NCI-H82 (cell line): ENCODE data around the gene EMB.
"Not testable (repeated sequence)": the region's sequence is repeated elsewhere in the genome, so short reads cannot be mapped to it uniquely, and the experiment has no call there.

Source experiments
- DNase-seq: peaks from one replicate; lab custom pipeline; 2025; lab: John Stamatoyannopoulos, UW

The EMB gene

DNA sequence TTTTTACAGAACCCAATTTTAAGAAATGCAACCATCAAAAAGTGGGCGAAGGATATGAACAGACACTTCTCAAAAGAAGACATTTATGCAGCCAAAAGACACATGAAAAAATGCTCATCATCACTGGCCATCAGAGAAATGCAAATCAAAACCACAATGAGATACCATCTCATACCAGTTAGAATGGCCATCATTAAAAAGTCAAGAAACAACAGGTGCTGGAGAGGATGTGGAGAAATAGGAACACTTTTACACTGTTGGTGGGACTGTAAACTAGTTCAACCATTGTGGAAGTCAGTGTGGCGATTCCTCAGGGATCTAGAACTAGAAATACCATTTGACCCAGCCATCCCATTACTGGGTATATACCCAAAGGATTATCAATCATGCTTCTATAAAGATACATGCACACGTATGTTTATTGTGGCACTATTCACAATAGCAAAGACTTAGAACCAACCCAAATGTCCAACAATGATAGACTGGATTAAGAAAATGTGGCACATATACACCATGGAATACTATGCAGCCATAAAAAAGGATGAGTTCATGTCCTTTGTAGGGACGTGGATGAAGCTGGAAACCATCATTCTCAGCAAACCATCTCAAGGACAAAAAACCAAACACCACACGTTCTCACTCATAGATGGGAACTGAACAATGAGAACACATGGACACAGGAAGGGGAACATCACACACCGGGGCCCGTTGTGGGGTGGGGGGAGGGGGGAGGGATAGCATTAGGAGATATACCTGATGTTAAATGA lies 19.7 kb downstream of the EMB start:
- not testable (repeated sequence) for DNase-seq

DNA sequence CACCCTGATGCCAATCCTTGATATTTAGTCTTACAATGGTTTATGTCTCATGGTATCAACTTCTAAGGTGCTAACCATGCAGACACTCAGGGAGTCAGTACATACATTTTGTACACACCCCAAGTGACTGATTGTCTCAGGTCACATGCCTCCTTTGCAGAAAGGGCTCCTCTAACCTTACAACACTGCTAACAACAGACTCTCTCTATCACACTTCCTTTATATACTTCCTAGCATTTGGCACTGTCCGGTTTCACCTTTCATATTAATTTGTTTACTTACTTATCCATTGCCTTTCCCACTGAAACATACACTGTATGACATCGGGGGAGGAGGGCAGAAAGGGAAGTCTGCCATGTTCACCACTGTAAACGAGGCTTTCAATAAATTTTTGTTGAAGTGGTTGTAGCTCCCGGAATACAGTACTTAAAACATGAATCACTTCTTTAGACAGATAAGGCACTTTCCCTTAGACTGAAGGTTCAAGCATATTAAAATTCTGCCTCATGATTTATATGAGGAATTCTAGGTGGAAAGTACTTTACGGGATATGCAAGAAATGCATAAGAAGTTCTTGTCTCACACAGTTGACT lies 20.6 kb downstream of the EMB start:
- no peak for DNase-seq

DNA sequence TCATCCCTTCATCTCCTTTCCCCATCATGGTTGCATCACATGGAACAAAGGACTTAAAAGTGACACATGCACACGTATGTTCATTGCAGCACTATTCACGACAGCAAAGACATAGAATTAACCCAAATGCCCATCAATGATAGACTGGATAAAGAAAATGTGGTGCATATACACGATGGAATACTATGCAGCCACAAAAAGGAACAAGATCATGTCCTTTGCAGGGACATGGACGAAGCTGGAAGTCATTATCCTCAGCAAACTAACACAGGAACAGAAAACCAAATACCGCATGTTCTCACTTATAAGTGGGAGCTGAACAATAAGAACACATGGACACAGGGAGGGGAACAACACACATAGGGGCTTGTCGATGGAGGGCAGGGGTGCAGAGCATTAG lies 21.4 kb downstream of the EMB start:
- DNase-seq, result not testable (repeated sequence)

- not testable (repeated sequence) for DNase-seq
These were observed 24.5 kb downstream of the EMB start for GRCh38 chr5:50416637-50417036.

GRCh38 chr5:50415912-50416311 lies 25.2 kb downstream of the EMB start:
- DNase-seq, result no peak

DNA sequence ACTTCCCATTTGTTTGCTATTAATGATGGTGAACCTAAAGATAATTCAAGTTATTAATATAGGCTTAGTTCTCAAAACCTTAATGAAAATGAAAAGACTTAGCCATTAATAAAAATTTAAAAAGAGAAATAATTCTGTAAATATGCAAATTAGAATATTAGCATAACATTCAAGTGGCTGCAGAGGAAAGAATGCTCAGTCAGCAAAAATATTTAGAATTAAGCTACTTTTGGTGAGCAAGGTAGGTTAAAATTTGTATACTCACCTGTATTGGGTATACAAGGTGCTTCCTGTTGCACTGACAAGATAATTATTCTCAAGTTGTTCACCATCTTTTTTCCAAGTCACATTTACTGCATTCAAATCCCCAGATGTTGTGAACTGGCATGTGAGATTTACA lies 30.2 kb downstream of the EMB start:
- DNase-seq, result not testable (repeated sequence)

DNA sequence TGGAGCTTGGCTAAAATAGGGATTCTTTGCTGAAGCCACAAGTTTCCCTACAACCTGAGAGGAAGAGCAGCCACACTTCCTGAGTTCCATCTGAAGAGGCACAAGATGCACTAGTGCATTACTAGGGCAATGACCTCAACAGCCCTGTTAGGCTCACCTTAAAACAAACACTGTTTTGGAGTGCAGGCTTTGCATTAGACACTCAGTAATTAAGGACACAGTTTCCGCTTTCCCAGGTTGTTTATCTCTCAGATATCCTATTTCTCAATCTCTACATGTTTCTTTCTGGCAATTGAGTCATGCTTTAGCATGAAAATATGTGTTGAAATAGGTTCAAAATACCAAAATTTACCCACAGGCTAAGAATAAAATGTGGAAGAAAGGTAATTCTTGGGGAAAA lies 34.2 kb downstream of the EMB start:
- DNase-seq, result no peak

DNA sequence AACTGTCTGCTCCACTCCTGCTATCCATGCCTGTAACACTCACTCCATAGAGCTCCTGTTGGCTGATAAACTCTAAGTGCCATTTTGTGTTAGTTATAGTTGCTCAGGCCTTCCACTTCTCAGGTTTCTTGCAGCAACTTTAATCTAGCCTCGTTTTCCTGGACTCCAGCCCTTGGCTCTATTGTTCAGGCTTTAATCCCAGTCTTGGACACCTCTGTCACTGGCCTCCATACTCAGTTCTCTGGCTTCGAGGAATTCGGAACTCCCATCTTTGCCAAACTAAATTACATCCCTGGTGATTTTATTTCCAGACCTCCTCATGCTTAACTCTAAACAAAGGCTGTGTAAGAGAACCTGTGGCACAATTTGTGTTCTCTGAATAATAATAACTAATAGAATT lies 39.8 kb downstream of the EMB start:
- no peak for DNase-seq

DNA sequence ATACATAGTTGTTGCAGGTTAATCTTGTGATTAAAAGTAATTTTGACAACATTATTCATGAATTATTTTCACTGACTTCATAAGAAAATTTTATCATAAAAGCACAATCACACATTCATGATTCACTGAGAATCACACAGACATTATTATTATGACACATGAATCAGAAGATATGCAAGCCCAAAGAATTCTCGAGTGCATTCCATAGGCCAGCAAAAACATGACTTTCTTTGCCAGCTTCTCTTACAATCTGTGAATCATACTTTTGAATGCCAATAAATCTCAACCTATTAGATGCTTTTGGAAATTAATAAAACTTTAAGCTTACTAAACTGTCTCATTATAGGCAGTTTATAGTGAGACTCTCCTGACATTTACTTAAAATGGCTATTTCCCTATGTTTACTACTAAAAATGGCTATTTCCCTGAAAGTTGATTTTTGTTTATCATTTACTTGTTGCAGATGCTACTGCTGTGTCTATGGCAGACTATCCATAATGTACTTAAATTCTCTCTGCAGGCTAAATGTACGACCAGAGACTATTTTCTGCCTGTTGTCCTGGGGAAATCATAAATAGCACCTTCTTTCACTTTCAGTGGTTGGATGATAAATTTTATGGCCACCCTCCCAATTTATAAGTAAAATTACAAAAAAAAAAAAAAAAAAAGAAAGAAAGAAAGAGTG lies 47.0 kb downstream of the EMB start:
- not testable (repeated sequence) for DNase-seq

DNA sequence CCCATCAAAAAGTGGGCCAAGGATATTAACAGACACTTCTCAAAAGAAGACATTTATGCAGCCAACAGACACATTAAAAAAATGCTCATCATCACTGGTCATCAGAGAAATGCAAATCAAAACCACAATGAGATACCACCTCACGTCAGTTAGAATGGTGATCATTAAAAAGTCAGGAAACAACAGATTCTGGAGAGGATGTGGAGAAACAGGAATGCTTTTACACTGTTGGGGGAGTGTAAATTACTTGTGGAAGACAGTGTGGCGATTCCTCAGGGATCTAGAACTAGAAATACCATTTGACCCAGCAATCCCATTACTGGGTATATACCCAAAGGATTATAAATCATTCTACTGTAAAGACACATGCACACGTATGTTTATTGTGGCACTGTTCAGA lies 48.8 kb downstream of the EMB start:
- not testable (repeated sequence) for DNase-seq

- DNase-seq, result not testable (repeated sequence)
These were observed 56.7 kb downstream of the EMB start for GRCh38 chr5:50384381-50384780.

- not testable (repeated sequence) for DNase-seq
These were observed 64.4 kb downstream of the EMB start for GRCh38 chr5:50376696-50377095.

DNA sequence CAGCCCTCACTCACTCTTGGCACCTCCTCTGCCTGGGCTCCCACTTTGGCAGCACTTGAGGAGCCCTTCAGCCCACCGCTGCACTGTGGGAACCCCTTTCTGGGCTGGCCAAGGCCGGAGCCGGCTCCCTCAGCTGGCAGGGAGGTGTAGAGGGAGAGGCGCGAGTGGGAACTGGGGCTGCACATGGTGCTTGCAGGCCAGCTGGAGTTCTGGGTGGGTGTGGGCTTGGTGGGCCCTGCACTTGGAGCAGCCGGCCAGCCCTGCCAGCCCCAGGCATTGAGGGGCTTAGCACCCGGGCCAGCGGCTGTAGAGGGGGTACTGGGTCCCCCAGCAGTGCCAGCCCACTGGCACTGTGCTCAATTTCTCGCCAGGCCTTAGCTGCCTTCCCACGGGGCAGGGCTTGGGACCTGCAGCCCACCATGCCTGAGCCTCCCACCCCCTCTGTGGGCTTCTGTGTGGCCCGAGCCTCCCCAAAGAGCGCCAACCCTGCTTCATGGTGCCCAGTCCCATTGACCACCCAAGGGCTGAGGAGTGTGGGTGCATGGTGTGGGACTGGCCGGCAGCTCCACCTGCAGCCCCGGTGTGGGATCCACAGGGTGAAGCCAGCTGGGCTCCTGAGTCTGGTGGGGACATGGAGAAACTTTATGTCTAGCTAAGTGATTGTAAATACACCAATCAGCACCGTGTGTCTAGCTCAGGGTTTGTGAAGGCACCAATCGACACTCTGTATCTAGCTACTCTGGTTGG lies 71.6 kb downstream of the EMB start:
- not testable (repeated sequence) for DNase-seq

GRCh38 chr5:50365426-50366251 lies 75.4 kb downstream of the EMB start:
- DNase-seq, result no peak

DNA sequence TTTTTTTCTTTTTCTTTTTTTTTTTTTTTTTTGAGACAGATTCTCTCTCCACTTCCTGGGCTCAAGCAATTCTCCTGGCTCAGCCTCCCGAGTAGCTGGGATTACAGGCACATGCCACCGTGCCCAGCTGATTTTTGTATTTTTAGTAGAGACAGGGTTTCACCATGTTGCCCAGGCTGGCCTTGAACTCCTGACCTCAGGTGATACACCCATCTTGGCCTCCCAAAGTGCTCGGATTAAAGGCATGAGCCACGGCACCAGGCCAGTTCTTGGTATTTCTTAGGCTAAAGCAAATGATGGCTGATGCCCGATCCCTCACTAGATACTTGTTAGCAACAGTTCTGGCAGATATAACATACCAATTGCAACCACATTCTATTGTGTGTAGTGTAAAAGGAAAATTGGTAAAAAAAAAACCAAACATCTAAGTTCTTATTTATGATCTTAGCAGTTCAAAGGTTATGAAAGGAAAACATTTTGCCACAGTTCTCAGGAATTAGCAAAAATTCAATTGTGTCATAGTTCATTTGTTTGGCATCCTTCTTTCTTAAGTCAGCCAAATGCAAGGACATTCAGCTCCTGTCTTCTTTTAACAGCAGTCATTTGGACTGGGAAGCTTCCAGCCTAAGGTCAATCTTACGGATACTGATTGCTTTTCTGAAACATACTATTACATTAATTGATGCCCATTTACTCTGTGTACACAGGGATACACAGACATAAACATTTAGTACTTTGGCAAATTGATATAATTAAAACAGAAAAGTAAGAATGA lies 76.4 kb downstream of the EMB start:
- DNase-seq, result not testable (repeated sequence)

- DNase-seq, result no peak
These were observed 81.9 kb downstream of the EMB start for GRCh38 chr5:50359187-50359586.

DNA sequence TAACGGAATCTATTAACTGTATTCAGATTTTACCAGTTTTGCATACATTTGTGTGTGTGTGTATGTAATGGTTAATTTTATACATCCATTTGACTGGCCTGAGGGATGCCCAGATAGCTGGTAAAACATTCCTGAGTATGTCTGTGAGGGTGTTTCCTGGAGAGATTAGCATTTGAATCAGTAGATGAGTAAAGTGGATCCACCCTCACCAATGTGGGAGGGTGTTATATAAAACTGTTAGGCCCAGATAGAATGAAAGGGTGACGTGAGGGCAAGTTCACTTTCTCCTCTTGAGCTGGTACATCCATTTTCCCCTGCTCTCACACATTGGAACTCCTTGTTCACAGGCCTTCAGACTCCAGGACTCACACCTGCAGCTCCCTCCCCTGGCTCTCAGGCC lies 88.7 kb downstream of the EMB start:
- no peak for DNase-seq
